Chondrocyte (in vitro differentiated cells): ENCODE measurements around the gene KIRREL3. TPM values are rescaled to one million over a fixed set of nuclear protein-coding genes. Genes with fewer than 3 reads are reported as not detected.

ENCODE experiments used
- DNase-seq: peaks from one replicate; pipeline ENCODE4 v3.0.0; 2021; ENCODE audit warnings: mixed read lengths, low spot score
- H3K27ac Mint-ChIP-seq: one replicate; pipeline ENCODE4 v1.8.0; 2021; ENCODE audit warnings: mild to moderate bottlenecking, moderate library complexity, mixed read lengths; ENCODE audit not compliant: unreplicated experiment
- H3K27me3 Mint-ChIP-seq: 2 replicates; pipeline ENCODE4 v1.8.0; 2021; ENCODE audit warnings: low read depth, mixed read lengths
- H3K36me3 Mint-ChIP-seq: 2 replicates; pipeline ENCODE4 v1.8.0; 2021; ENCODE audit warnings: low read depth, mixed read lengths
- H3K4me1 Mint-ChIP-seq: 2 replicates; pipeline ENCODE4 v1.8.0; 2021; ENCODE audit warnings: low read depth, mild to moderate bottlenecking, mixed read lengths
- H3K4me3 Mint-ChIP-seq: one replicate; pipeline ENCODE4 v1.8.0; 2021; ENCODE audit warnings: mild to moderate bottlenecking, moderate library complexity, mixed read lengths; ENCODE audit not compliant: unreplicated experiment
- H3K9me3 Mint-ChIP-seq: 2 replicates; pipeline ENCODE4 v1.8.0; 2021; ENCODE audit warnings: low read depth, mixed read lengths
- total RNA-seq: library from RNA; stranded (reverse); gene quantifications from 3 replicates; pipeline ENCODE4 v1.2.1, GENCODE V29; 2021
- TF ChIP-seq, protein P1 (sequence below): fragments of 200-600 bp; sonication (generic); IDR thresholded peaks from 2 replicates; pipeline ENCODE4 v1.5.0; 2021; ENCODE audit warnings: antibody characterized with exemption, mild to moderate bottlenecking, moderate library complexity

Gene KIRREL3
- total RNA-seq, 1 donor from 2014 or later = 1.2 TPM

GRCh38 chr11:126896025-126896424, 104.5 kb downstream of the KIRREL3 start:
- H3K27ac Mint-ChIP-seq = no peak overlapping the region
- no peaks in the 10 kb centered on the region for H3K27me3 Mint-ChIP-seq
- H3K9me3 Mint-ChIP-seq = peaks cover 13% of the 10 kb centered on the region
- TF ChIP-seq, protein P1, sequence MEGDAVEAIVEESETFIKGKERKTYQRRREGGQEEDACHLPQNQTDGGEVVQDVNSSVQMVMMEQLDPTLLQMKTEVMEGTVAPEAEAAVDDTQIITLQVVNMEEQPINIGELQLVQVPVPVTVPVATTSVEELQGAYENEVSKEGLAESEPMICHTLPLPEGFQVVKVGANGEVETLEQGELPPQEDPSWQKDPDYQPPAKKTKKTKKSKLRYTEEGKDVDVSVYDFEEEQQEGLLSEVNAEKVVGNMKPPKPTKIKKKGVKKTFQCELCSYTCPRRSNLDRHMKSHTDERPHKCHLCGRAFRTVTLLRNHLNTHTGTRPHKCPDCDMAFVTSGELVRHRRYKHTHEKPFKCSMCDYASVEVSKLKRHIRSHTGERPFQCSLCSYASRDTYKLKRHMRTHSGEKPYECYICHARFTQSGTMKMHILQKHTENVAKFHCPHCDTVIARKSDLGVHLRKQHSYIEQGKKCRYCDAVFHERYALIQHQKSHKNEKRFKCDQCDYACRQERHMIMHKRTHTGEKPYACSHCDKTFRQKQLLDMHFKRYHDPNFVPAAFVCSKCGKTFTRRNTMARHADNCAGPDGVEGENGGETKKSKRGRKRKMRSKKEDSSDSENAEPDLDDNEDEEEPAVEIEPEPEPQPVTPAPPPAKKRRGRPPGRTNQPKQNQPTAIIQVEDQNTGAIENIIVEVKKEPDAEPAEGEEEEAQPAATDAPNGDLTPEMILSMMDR = no peak
- no peak overlapping the region for H3K4me3 Mint-ChIP-seq
- H3K36me3 Mint-ChIP-seq = no peaks in the 10 kb centered on the region
- peaks cover 6% of the 10 kb centered on the region for H3K4me1 Mint-ChIP-seq
- no peak for DNase-seq

GRCh38 chr11:126893796-126894195, 106.8 kb downstream of the KIRREL3 start:
- TF ChIP-seq, protein P1 = no peak
- H3K27me3 Mint-ChIP-seq = no peaks in the 10 kb centered on the region
- DNase-seq = no peak
- H3K4me3 Mint-ChIP-seq = no peak overlapping the region
- H3K27ac Mint-ChIP-seq = no peak overlapping the region
- peaks cover 13% of the 10 kb centered on the region for H3K9me3 Mint-ChIP-seq
- H3K4me1 Mint-ChIP-seq = peaks cover 6% of the 10 kb centered on the region
- no peaks in the 10 kb centered on the region for H3K36me3 Mint-ChIP-seq

GRCh38 chr11:126892756-126893155, 107.8 kb downstream of the KIRREL3 start:
- DNase-seq = no peak
- H3K27me3 Mint-ChIP-seq = no peaks in the 10 kb centered on the region
- H3K4me3 Mint-ChIP-seq = no peak overlapping the region
- no peaks in the 10 kb centered on the region for H3K36me3 Mint-ChIP-seq
- H3K4me1 Mint-ChIP-seq = peaks cover 6% of the 10 kb centered on the region
- H3K9me3 Mint-ChIP-seq = peaks cover 13% of the 10 kb centered on the region
- H3K27ac Mint-ChIP-seq = no peak overlapping the region
- TF ChIP-seq, protein P1 = no peak

DNA sequence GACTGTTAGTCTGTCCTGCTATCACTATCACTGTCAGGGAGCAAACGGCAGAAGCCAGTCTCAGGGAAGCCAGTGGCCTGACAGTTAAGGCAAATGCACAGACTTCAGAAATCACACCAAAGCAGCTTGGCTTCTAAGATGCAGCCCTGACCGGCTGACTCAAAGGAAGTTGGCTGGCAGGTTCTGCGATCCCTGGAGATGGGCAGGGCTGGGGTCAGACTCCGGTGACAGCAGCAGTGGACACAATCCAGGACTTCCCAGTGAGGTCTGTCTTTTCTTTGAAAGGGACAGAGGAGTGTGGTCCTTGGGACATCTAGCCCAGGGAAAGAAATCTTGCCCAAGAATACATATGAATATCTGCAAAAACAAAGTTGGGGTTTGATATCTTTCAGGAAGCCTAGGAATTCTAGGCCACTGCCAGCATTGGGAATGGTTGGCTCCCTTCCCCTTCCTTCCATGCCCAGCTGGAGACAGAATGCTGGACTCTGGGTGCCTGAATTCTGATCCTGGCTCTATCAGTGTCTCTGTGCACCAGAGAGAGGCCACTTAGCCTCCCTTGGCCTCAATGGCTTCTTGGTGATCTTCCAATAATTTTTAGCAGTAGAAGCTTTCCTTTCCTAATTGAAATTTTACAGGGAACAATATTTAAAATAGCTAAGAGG, 108.9 kb downstream of the KIRREL3 start:
- Mint-ChIP-seq H3K9me3 (peaks cover 10% of the 10 kb centered on the region), H3K4me1 (peaks cover 6% of the 10 kb centered on the region), H3K27me3 (no peaks in the 10 kb centered on the region), H3K27ac (no peak overlapping the region), H3K36me3 (no peaks in the 10 kb centered on the region), H3K4me3 (no peak overlapping the region)
- TF ChIP-seq, protein P1 = no peak
- no peak for DNase-seq

DNA sequence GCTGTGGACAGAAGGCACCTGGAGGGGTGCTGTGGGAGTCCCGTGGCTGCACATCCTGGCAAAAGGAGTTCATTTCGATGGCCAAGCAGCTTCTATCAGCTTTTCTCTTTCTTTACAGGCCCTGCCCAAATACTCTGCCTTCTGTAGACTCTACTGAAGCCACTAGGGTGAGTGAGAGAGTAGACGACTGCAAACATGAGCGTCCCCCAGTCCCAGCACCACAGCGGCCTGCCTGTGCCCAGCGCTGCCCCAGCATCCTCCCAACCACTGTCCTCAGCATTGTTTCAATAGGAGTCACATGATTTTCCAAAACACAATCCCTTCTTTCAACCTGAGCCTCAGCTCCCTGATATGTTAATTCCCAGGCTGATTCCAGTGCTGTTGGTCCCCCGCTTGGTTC, 110.0 kb downstream of the KIRREL3 start:
- H3K4me3 Mint-ChIP-seq = no peak overlapping the region
- no peak for DNase-seq
- no peaks in the 10 kb centered on the region for H3K27me3 Mint-ChIP-seq
- H3K4me1 Mint-ChIP-seq = peaks cover 6% of the 10 kb centered on the region
- TF ChIP-seq, protein P1 = no peak
- H3K36me3 Mint-ChIP-seq = no peaks in the 10 kb centered on the region
- no peaks in the 10 kb centered on the region for H3K9me3 Mint-ChIP-seq
- no peak overlapping the region for H3K27ac Mint-ChIP-seq
